Stomach smooth muscle (tissue), 2 donors: ENCODE data around the gene PXYLP1.

Experiments
- H3K27ac ChIP-seq: one replicate; pipeline ENCODE4 v1.7.0; 2013; ENCODE audit warnings: mild to moderate bottlenecking, low read length, inconsistent platforms
- H3K27me3 ChIP-seq, 2 donors: one replicate each; pipeline ENCODE4 v1.7.0; 2013; ENCODE audit warnings: low read length in 2 of 2; ENCODE audit not compliant: insufficient read depth in 2 of 2, control insufficient read depth in 1 of 2
- H3K36me3 ChIP-seq, 2 donors: one replicate each; pipeline ENCODE4 v1.7.0; 2013; ENCODE audit warnings: low read length in 2 of 2; ENCODE audit not compliant: control insufficient read depth in 2 of 2, insufficient read depth in 2 of 2
- H3K4me1 ChIP-seq: one replicate; pipeline ENCODE4 v1.7.0; 2013; ENCODE audit warnings: low read length; ENCODE audit not compliant: control insufficient read depth, insufficient read depth
- H3K4me3 ChIP-seq, 2 donors: one replicate each; pipeline ENCODE4 v1.7.0; 2013; ENCODE audit warnings: low read length in 2 of 2
- H3K9ac ChIP-seq, 2 donors: one replicate each; pipeline ENCODE4 v1.7.0; 2013; ENCODE audit warnings: low read length in 2 of 2, mild to moderate bottlenecking in 1 of 2
- H3K9me3 ChIP-seq, 2 donors: one replicate each; pipeline ENCODE4 v1.7.0; 2013; ENCODE audit warnings: low read length in 2 of 2; ENCODE audit not compliant: control insufficient read depth in 2 of 2
- donor health status: healthy.
- donor health status: Pancreatic carcinoma.

PXYLP1 gene

GRCh38 chr3:141250828-141251227, 19.2 kb downstream of the PXYLP1 start:
- Histone ChIP-seq H3K27ac (no peak overlapping the region), H3K4me3 (no peak overlapping the region), H3K9ac (no peak overlapping the region), H3K9me3 (no peaks in the 10 kb centered on the region), H3K4me1 (peaks cover 3% of the 10 kb centered on the region), H3K27me3 (no peaks in the 10 kb centered on the region), H3K36me3 (no peaks in the 10 kb centered on the region)

GRCh38 chr3:141253326-141253725, 21.7 kb downstream of the PXYLP1 start:
- Histone ChIP-seq H3K27me3 (no peaks in the 10 kb centered on the region), H3K36me3 (no peaks in the 10 kb centered on the region), H3K4me3 (no peak overlapping the region), H3K9ac (no peak overlapping the region), H3K4me1 (peaks cover 3% of the 10 kb centered on the region), H3K27ac (no peak overlapping the region), H3K9me3 (no peaks in the 10 kb centered on the region)

- no peaks in the 10 kb centered on the region for H3K27me3 ChIP-seq
- peaks cover 3% of the 10 kb centered on the region for H3K4me1 ChIP-seq
- H3K36me3 ChIP-seq: no peaks in the 10 kb centered on the region
- H3K9ac ChIP-seq: no peak overlapping the region
- H3K27ac ChIP-seq: no peak overlapping the region
- H3K4me3 ChIP-seq: no peak overlapping the region
- no peaks in the 10 kb centered on the region for H3K9me3 ChIP-seq
Observed at GRCh38 chr3:141253811-141254210, 22.2 kb downstream of the PXYLP1 start.

GRCh38 chr3:141255137-141255845, 23.7 kb downstream of the PXYLP1 start:
- Histone ChIP-seq H3K4me1 (peaks cover 3% of the 10 kb centered on the region), H3K27ac (no peak overlapping the region), H3K4me3 (no peak overlapping the region), H3K9me3 (no peaks in the 10 kb centered on the region), H3K27me3 (no peaks in the 10 kb centered on the region), H3K36me3 (no peaks in the 10 kb centered on the region), H3K9ac (no peak overlapping the region)

- Histone ChIP-seq H3K4me1 (no peaks in the 10 kb centered on the region), H3K27me3 (no peaks in the 10 kb centered on the region), H3K9me3 (no peaks in the 10 kb centered on the region), H3K36me3 (peaks cover 3 to 4% of the 10 kb centered on the region in 2 donors), H3K4me3 (no peak overlapping the region), H3K9ac (no peak overlapping the region), H3K27ac (no peak overlapping the region)
Observed at GRCh38 chr3:141255846-141256261, 24.2 kb downstream of the PXYLP1 start.

- no peak overlapping the region for H3K27ac ChIP-seq
- H3K9ac ChIP-seq: no peak overlapping the region
Observed at GRCh38 chr3:141256820-141257219, 25.2 kb downstream of the PXYLP1 start.

GRCh38 chr3:141257961-141258360, 26.3 kb downstream of the PXYLP1 start:
- no peak overlapping the region for H3K9ac ChIP-seq
- peaks cover 4% of the 10 kb centered on the region for H3K4me1 ChIP-seq
- no peaks in the 10 kb centered on the region for H3K9me3 ChIP-seq
- H3K36me3 ChIP-seq: peaks cover 3 to 4% of the 10 kb centered on the region in 2 donors
- H3K27ac ChIP-seq: no peak overlapping the region
- no peaks in the 10 kb centered on the region for H3K27me3 ChIP-seq
- H3K4me3 ChIP-seq: no peak overlapping the region

More at GRCh38 chr3:141256820-141257219, 25.2 kb downstream of the PXYLP1 start:
- peaks cover 4% of the 10 kb centered on the region for H3K4me1 ChIP-seq
- H3K4me3 ChIP-seq: no peak overlapping the region
- H3K36me3 ChIP-seq: peaks cover 3 to 4% of the 10 kb centered on the region in 2 donors
- no peaks in the 10 kb centered on the region for H3K27me3 ChIP-seq
- H3K9me3 ChIP-seq: no peaks in the 10 kb centered on the region

- no peak overlapping the region for H3K9ac ChIP-seq
- H3K4me3 ChIP-seq: no peak overlapping the region
- H3K9me3 ChIP-seq: no peaks in the 10 kb centered on the region
- H3K27ac ChIP-seq: no peak overlapping the region
- peaks cover 3 to 4% of the 10 kb centered on the region in 2 donors for H3K36me3 ChIP-seq
- H3K4me1 ChIP-seq: peaks cover 4% of the 10 kb centered on the region
- no peaks in the 10 kb centered on the region for H3K27me3 ChIP-seq
Observed at GRCh38 chr3:141258973-141259372, 27.3 kb downstream of the PXYLP1 start.

- no peaks in the 10 kb centered on the region for H3K27me3 ChIP-seq
- H3K9me3 ChIP-seq: no peaks in the 10 kb centered on the region
- peaks cover 4% of the 10 kb centered on the region for H3K4me1 ChIP-seq
- H3K9ac ChIP-seq: no peak overlapping the region
- H3K36me3 ChIP-seq: peaks cover 3 to 6% of the 10 kb centered on the region in 2 donors
- H3K27ac ChIP-seq: no peak overlapping the region
- H3K4me3 ChIP-seq: no peak overlapping the region
Observed at GRCh38 chr3:141259821-141260629, 28.4 kb downstream of the PXYLP1 start.

- H3K27me3 ChIP-seq: no peaks in the 10 kb centered on the region
- no peaks in the 10 kb centered on the region for H3K9me3 ChIP-seq
- no peak overlapping the region for H3K9ac ChIP-seq
- peaks cover 4% of the 10 kb centered on the region for H3K4me1 ChIP-seq
- no peak overlapping the region for H3K27ac ChIP-seq
- no peak overlapping the region for H3K4me3 ChIP-seq
- H3K36me3 ChIP-seq: peaks cover 3 to 6% of the 10 kb centered on the region in 2 donors
Observed at GRCh38 chr3:141260630-141260927, 29.0 kb downstream of the PXYLP1 start.
